ENCODE data around the gene NUDT1. TPM values are rescaled to one million over a fixed set of nuclear protein-coding genes. Genes with fewer than 3 reads are reported as not detected.

Gene NUDT1
- polyA plus RNA-seq, 1 experiment: 22.0 TPM

- no peak for DNase-seq (ENCODE audit: low read depth)
- TF ChIP-seq CTCF (IDR thresholded peaks at IDR 0.05; ENCODE audit: insufficient read depth, low read depth, low read length): no peak
- Histone ChIP-seq H3K27me3 (ENCODE audit: control insufficient read depth, insufficient read depth, low read length) (no peaks in the 10 kb centered on the region), H3K4me3 (ENCODE audit: low read depth, low read length) (no peak overlapping the region), H3K36me3 (ENCODE audit: control insufficient read depth, insufficient read depth, low read length) (peaks cover 39% of the 10 kb centered on the region)
- POLR2A ChIA-PET: no interaction called here
- CTCF ChIA-PET: no interaction called here
These were observed 22.0 kb upstream of the NUDT1 start for GRCh38 chr7:2220030-2220429.

- ChIA-PET POLR2A (no interaction called here), CTCF (no interaction called here)
- TF ChIP-seq CTCF (IDR thresholded peaks at IDR 0.05; ENCODE audit: insufficient read depth, low read depth, low read length): no peak
- DNase-seq (ENCODE audit: low read depth): no peak
- no peaks in the 10 kb centered on the region for H3K27me3 ChIP-seq (ENCODE audit: control insufficient read depth, insufficient read depth, low read length)
- peaks cover 43% of the 10 kb centered on the region for H3K36me3 ChIP-seq (ENCODE audit: control insufficient read depth, insufficient read depth, low read length)
- no peak overlapping the region for H3K4me3 ChIP-seq (ENCODE audit: low read depth, low read length)
These were observed 21.5 kb upstream of the NUDT1 start for GRCh38 chr7:2220506-2220905.

- H3K4me3 ChIP-seq (ENCODE audit: low read depth, low read length): no peak overlapping the region
- POLR2A ChIA-PET: no interaction called here
- no peak for TF ChIP-seq CTCF (IDR thresholded peaks at IDR 0.05; ENCODE audit: insufficient read depth, low read depth, low read length)
- H3K27me3 ChIP-seq (ENCODE audit: control insufficient read depth, insufficient read depth, low read length): no peaks in the 10 kb centered on the region
- DNase-seq (ENCODE audit: low read depth): no peak
- H3K36me3 ChIP-seq (ENCODE audit: control insufficient read depth, insufficient read depth, low read length): peaks cover 39% of the 10 kb centered on the region
- CTCF ChIA-PET: no interaction called here
These were observed 21.1 kb upstream of the NUDT1 start for GRCh38 chr7:2220954-2221353.

GRCh38 chr7:2222516-2222915 is 19.5 kb upstream of the NUDT1 start:
- no peak for TF ChIP-seq CTCF (IDR thresholded peaks at IDR 0.05; ENCODE audit: insufficient read depth, low read depth, low read length)
- CTCF ChIA-PET: interaction anchor here (0.6 kb wide), 1 partner anchor 152 kb away, joined by 3 read pairs; no protein-coding TSS in a partner anchor

GRCh38 chr7:2223321-2223720 is 18.7 kb upstream of the NUDT1 start:
- CTCF ChIA-PET: interaction anchor here (1.0 kb wide), 1 partner anchor 125 kb away, joined by 3 read pairs; no protein-coding TSS in a partner anchor
- no peak for TF ChIP-seq CTCF (IDR thresholded peaks at IDR 0.05; ENCODE audit: insufficient read depth, low read depth, low read length)
- no peak for DNase-seq (ENCODE audit: low read depth)
- Histone ChIP-seq H3K36me3 (ENCODE audit: control insufficient read depth, insufficient read depth, low read length) (peaks cover 28% of the 10 kb centered on the region), H3K27me3 (ENCODE audit: control insufficient read depth, insufficient read depth, low read length) (no peaks in the 10 kb centered on the region), H3K4me3 (ENCODE audit: low read depth, low read length) (no peak overlapping the region)
- POLR2A ChIA-PET: no interaction called here

More at GRCh38 chr7:2222516-2222915, 19.5 kb upstream of the NUDT1 start:
- Histone ChIP-seq H3K36me3 (ENCODE audit: control insufficient read depth, insufficient read depth, low read length) (peaks cover 31% of the 10 kb centered on the region), H3K4me3 (ENCODE audit: low read depth, low read length) (no peak overlapping the region), H3K27me3 (ENCODE audit: control insufficient read depth, insufficient read depth, low read length) (no peaks in the 10 kb centered on the region)
- POLR2A ChIA-PET: no interaction called here
- DNase-seq (ENCODE audit: low read depth): no peak
